ENCODE measurements around the gene PHKB. TPM values are rescaled to one million over a fixed set of nuclear protein-coding genes. Genes with fewer than 3 reads are reported as not detected.

The PHKB gene
- total and polyA plus RNA-seq, 2 donors (not counting 3 experiments of a cell fraction or from before 2014, with no cell fraction given), result 30.1 to 61.0 TPM

DNA sequence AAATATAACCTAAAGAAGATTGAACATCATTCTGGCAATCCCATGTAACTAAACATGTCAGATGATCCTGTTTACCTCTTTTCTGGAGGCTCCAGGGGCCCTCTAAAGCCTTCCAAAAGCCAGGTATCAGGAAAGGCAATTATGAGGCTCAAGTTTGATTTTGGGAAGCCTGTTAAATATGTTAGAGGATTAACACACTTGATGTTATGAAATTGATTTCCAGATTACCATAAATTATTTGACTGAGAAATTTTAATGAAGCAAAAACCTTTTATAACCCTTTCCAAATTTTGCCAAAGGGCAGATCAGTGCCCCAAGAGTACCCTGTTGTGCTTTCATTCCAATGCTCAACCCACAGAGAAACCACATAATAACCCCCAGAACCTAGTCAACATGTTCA, 29.3 kb downstream of the PHKB start:
- intact Hi-C loops (cut with micrococcal nuclease) (no loop called here), dilution Hi-C loops (cut with MboI; ENCODE audit: extremely low pct_ligation_motif_present, low sequenced_read_pairs) (no loop called here)

More for the DNA sequence above, 29.3 kb downstream of the PHKB start:
- peaks cover 2% of the 10 kb centered on the region for H4K20me1 ChIP-seq (replicated peaks; ENCODE audit: control insufficient read depth, extremely low read depth, insufficient read depth, low read length)
- DNase-seq (ENCODE audit: low read depth, low spot score), result no peak
- no peak for FAIRE-seq
- H3K4me3 ChIP-seq (replicated peaks in 1 of 3; ENCODE audit: insufficient read depth in 1 of 3, low read depth in 1 of 3, low read length in 3 of 3), result no peak overlapping the region
- H3K27ac ChIP-seq (ENCODE audit: insufficient read depth, low read depth, low read length), result no peak overlapping the region
- no peak overlapping the region for H3K9ac ChIP-seq (replicated peaks; ENCODE audit: extremely low read depth, insufficient read depth, low read length)
- H3K9me1 ChIP-seq (replicated peaks; ENCODE audit: control insufficient read depth, extremely low read depth, insufficient read depth, low read length), result no peaks in the 10 kb centered on the region
- H3K36me3 ChIP-seq (ENCODE audit: control insufficient read depth in 2 of 2, extremely low read depth in 1 of 2, insufficient read depth in 2 of 2, low read length in 2 of 2), result no peaks in the 10 kb centered on the region
- H3K9me3 ChIP-seq (replicated peaks; ENCODE audit: control insufficient read depth, insufficient read depth, low read length), result peaks cover 3% of the 10 kb centered on the region
- H3K4me2 ChIP-seq (ENCODE audit: insufficient read depth, low read length), result no peak overlapping the region
- no TSS peak for BruUV-seq (replicated peaks)
- H2AFZ ChIP-seq (ENCODE audit: low read depth, low read length), result no peak overlapping the region
- no peaks in the 10 kb centered on the region for H3K27me3 ChIP-seq (ENCODE audit: control insufficient read depth in 2 of 2, insufficient read depth in 2 of 2, low read length in 2 of 2)
- TF ChIP-seq MAX (IDR thresholded peaks at IDR 0.05; ENCODE audit: insufficient read depth, insufficient read length) (no peak), JUN (IDR thresholded peaks at IDR 0.05; ENCODE audit: borderline replicate concordance, insufficient read depth, insufficient read length, low read depth) (no peak), GATA2 (IDR thresholded peaks at IDR 0.05; ENCODE audit: insufficient read depth, insufficient read length, low read depth, low read length) (no peak), POLR2AphosphoS5 (IDR thresholded peaks at IDR 0.05; ENCODE audit: insufficient read depth, low read depth, low read length) (no peak), MYC (IDR thresholded peaks at IDR 0.05; ENCODE audit: low read depth, low read length) (no peak), FOS (IDR thresholded peaks at IDR 0.05; ENCODE audit: borderline replicate concordance, insufficient read depth, low read length) (no peak), CTCF (IDR thresholded peaks at IDR 0.05; ENCODE audit: extremely low read depth in 1 of 2, insufficient read depth in 1 of 2, low read depth in 1 of 2, low read length in 2 of 2) (no peak), EZH2 (IDR thresholded peaks at IDR 0.05; ENCODE audit: borderline replicate concordance, low read depth, low read length, severe bottlenecking) (no peak), POLR2A (IDR thresholded peaks at IDR 0.05; ENCODE audit: low read depth, low read length) (no peak)
- ChIA-PET POLR2A (no interaction called here), CTCF (no interaction called here)
- H3K79me2 ChIP-seq (ENCODE audit: control insufficient read depth, insufficient read depth, low read length), result peaks cover 17% of the 10 kb centered on the region
- no peaks in the 10 kb centered on the region for H3K4me1 ChIP-seq (ENCODE audit: control insufficient read depth, extremely low read depth, insufficient read depth, low read length)

All from endothelial cell of umbilical vein (primary cell).